Progenitor cell of endocrine pancreas (in vitro differentiated cells): ENCODE results near the gene BRME1. TPM values are rescaled to one million over a fixed set of nuclear protein-coding genes. Genes with fewer than 3 reads are reported as not detected.

Experiments used
- DNase-seq: peaks from one replicate; pipeline ENCODE4 v3.0.0; 2021; ENCODE audit warnings: low spot score; ENCODE audit not compliant: unreplicated experiment
- H3K27ac Mint-ChIP-seq: 2 replicates; pipeline ENCODE4 v1.8.0; 2021; ENCODE audit warnings: mild to moderate bottlenecking, moderate library complexity, mixed read lengths
- H3K27me3 Mint-ChIP-seq: 2 replicates; pipeline ENCODE4 v1.8.0; 2021; ENCODE audit warnings: mixed read lengths
- H3K36me3 Mint-ChIP-seq: 2 replicates; pipeline ENCODE4 v1.8.0; 2022; ENCODE audit warnings: mixed read lengths; ENCODE audit not compliant: insufficient read depth
- H3K4me1 Mint-ChIP-seq: 2 replicates; pipeline ENCODE4 v1.8.0; 2021; ENCODE audit warnings: low read depth, mixed read lengths
- H3K4me3 Mint-ChIP-seq: 2 replicates; pipeline ENCODE4 v1.8.0; 2021; ENCODE audit warnings: low read depth, mild to moderate bottlenecking, moderate library complexity, mixed read lengths
- H3K9me3 Mint-ChIP-seq: 2 replicates; pipeline ENCODE4 v1.8.0; 2021; ENCODE audit warnings: low read depth, mixed read lengths
- CTCF ChIP-seq: fragments of 200-600 bp; sonication (generic); IDR thresholded peaks from one replicate; pipeline ENCODE4 v1.5.0; 2021; ENCODE audit warnings: antibody characterized with exemption, mild to moderate bottlenecking; ENCODE audit not compliant: unreplicated experiment
- total RNA-seq: library from RNA; stranded (reverse); gene quantifications from 2 replicates; pipeline ENCODE4 v1.2.1, GENCODE V29; 2021

The BRME1 gene
- total RNA-seq, 1 donor from 2014 or later = 6.1 TPM

- Mint-ChIP-seq H3K27ac (peak overlapping the region; percentile 37), H3K4me1 (peaks cover 5% of the 10 kb centered on the region), H3K4me3 (peak overlapping the region; percentile 73), H3K9me3 (no peaks in the 10 kb centered on the region), H3K36me3 (peaks cover 2% of the 10 kb centered on the region), H3K27me3 (peaks cover 4% of the 10 kb centered on the region)
- no peak for TF ChIP-seq CTCF
- DNase-seq = no peak
Measured at GRCh38 chr19:13872339-13872694, 33.6 kb downstream of the BRME1 start.

GRCh38 chr19:13870873-13871272 lies 35.0 kb downstream of the BRME1 start:
- no peak for DNase-seq
- peaks cover 4% of the 10 kb centered on the region for H3K27me3 Mint-ChIP-seq
- H3K4me1 Mint-ChIP-seq = peaks cover 10% of the 10 kb centered on the region
- H3K36me3 Mint-ChIP-seq = peaks cover 2% of the 10 kb centered on the region
- peak overlapping the region; percentile 31 for H3K4me3 Mint-ChIP-seq
- H3K9me3 Mint-ChIP-seq = no peaks in the 10 kb centered on the region
- no peak overlapping the region for H3K27ac Mint-ChIP-seq
- no peak for TF ChIP-seq CTCF

GRCh38 chr19:13869281-13869680 lies 36.6 kb downstream of the BRME1 start:
- H3K27ac Mint-ChIP-seq = no peak overlapping the region
- H3K9me3 Mint-ChIP-seq = no peaks in the 10 kb centered on the region
- peaks cover 14% of the 10 kb centered on the region for H3K4me1 Mint-ChIP-seq
- TF ChIP-seq CTCF = no peak
- H3K27me3 Mint-ChIP-seq = peaks cover 1% of the 10 kb centered on the region
- peaks cover 2% of the 10 kb centered on the region for H3K36me3 Mint-ChIP-seq
- no peak overlapping the region for H3K4me3 Mint-ChIP-seq
- DNase-seq = no peak

- Mint-ChIP-seq H3K4me1 (peaks cover 17% of the 10 kb centered on the region), H3K27ac (no peak overlapping the region), H3K36me3 (peaks cover 2% of the 10 kb centered on the region), H3K4me3 (peak overlapping the region; percentile 37), H3K27me3 (no peaks in the 10 kb centered on the region), H3K9me3 (no peaks in the 10 kb centered on the region)
- TF ChIP-seq CTCF = no peak
- no peak for DNase-seq
Measured at GRCh38 chr19:13868663-13869062, 37.3 kb downstream of the BRME1 start.

- H3K27me3 Mint-ChIP-seq = no peaks in the 10 kb centered on the region
- no peak for TF ChIP-seq CTCF
- peaks cover 2% of the 10 kb centered on the region for H3K36me3 Mint-ChIP-seq
- peaks cover 16% of the 10 kb centered on the region for H3K4me1 Mint-ChIP-seq
- peak overlapping the region; percentile 54 for H3K27ac Mint-ChIP-seq
- H3K4me3 Mint-ChIP-seq = peak overlapping the region; percentile 83
- no peaks in the 10 kb centered on the region for H3K9me3 Mint-ChIP-seq
- DNase-seq = no peak
Measured at GRCh38 chr19:13866463-13867046, 39.4 kb downstream of the BRME1 start.
